DLD1 (cell line): ENCODE data around the gene WWTR1.

ENCODE experiments used
- in situ Hi-C: cut with HindIII; loops from 2 replicates; pipeline ENCODE4 v1.10.0; 2017; ENCODE audit warnings: low sequenced_read_pairs

The WWTR1 gene

DNA sequence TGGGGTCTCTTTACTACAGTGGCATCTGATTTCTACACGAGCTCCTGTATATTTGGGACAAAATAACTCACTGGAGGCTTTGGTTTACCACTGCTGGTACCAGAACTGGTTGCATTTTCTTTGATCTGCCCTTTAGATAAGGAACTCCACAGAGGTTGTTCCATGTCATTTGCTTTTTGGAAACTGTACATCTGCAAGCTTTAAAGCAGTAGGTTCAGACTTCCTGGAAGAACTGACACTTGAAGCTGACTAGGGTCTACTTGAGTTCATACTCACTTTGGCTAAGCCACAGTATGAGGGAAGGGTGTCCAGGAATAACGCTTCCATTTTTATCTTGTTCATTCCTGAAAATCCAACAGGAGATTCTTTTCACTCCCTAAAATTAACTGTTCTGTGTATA, 86.4 kb downstream of the WWTR1 start:
- in situ Hi-C loops: no loop called here

GRCh38 chr3:149570016-149570415, 87.8 kb downstream of the WWTR1 start:
- in situ Hi-C loops: no loop called here

- in situ Hi-C loops: no loop called here
These were observed 90.4 kb downstream of the WWTR1 start for GRCh38 chr3:149567381-149567780.

- in situ Hi-C loops: no loop called here
These were observed 91.4 kb downstream of the WWTR1 start for GRCh38 chr3:149566292-149566975.

DNA sequence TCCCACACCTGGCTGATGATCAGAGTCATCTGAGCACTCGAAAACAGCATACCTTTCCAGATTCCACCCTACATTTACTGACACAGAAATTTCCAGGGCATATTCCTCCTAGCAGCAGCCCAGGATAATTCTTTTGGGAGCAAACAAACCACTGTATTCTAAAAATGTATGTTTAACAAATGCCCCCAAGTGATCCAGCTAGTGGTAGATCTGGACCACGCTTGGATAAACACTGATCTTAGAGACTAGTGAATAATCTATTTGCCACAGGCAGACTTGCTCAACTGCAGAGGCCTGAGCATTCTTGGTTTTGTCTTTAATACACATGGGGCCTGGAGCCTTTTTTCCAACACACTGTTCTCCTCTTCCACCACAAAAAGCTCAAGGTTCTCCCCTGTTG, 93.7 kb downstream of the WWTR1 start:
- in situ Hi-C loops: no loop called here

DNA sequence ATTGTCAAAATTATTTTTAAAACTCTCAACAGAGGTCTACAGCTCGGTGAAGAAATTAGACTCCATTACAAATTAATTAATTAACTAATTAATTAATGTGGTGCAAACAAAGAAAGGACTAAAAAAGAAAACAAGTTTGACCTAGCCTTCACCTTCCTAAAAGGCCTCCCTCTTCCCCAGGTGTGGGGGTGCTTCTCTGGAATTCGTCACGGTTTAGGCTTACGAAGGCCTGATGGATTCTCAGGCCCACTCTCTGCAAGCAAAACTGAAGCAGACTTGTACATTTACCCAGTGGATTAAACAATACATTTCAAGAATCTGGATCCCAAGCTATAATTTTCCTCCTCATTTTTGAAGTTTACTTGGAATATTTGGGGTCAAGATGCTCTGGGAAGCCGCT, 94.7 kb downstream of the WWTR1 start:
- in situ Hi-C loops: no loop called here

GRCh38 chr3:149560617-149561016, 97.2 kb downstream of the WWTR1 start:
- in situ Hi-C loops: no loop called here

DNA sequence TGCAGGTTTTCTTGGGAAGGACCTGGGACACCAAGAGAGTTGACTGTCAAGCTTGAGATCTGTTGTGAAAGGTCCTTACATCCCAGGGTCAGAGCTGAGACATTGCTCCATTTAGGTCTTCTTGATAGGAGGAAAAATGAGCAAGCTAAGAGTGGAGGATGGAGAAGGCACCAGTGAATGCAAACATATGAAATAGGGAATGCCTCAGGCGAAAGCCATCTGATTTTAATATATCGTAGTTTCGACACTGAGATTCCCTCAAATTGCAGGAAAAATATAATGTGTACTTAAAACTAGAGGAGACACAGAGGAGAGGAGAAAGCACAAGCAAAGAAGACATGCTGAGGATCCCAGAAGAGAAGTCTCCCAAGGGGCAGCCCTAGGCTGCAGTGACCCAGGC, 97.8 kb downstream of the WWTR1 start:
- in situ Hi-C loops: no loop called here

DNA sequence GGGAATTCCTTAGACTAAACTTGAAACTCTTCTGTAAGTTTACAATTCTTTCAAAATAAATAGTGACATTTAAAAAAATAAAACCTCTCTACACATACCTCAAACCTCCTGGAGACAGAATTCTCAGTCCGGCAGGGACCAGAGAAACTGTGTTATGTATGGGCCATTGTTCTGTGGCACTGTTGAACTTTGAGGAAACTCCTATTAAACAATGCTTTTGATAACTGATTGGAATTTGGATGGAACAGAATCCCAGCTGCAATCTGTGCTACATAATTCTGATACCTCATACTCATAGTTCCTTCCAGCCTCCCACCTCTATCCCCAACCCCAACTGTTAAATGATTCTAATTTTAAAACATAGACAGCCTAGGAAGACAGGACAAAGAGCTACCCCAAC, 98.3 kb downstream of the WWTR1 start:
- in situ Hi-C loops: no loop called here

DNA sequence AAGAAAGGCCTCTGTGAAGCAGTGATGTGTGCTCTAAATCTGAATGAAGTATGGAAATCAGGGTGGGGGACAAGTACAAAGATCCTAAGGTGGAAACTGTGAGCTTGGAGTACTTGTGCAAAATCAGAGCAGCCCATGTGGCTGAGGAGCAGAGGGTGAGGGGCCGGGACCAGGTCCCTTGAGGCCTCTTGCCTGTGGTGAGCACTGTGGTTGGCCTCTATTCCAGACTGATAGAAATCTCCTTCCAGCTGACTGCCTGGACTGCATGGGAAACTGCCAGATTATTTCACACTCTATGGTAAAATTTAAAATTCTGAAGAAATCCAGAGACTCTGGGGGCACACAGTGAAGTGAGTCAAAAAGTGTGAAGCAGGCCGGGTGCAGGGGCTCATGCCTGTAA, 101.9 kb downstream of the WWTR1 start:
- in situ Hi-C loops: no loop called here

DNA sequence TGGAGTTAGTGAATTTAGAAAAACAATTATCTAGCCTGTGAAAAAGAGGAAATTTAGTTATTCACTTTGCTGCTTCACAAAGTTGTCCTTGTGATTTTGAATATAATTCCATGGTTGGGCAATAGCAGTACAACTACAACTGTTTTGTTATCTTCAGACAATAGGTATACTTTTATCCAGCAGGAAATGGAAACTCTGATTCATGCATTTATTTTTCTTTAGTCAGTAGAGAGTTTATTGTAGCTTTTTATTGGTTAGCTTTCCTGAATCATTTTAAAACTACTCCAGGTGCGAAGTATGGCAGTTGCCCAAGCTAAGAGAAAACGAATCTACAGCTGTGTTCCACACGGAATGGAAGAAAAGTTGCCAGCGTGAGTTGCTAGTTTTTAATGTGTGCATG, 103.0 kb downstream of the WWTR1 start:
- in situ Hi-C loops: no loop called here

- in situ Hi-C loops: no loop called here
These were observed 103.9 kb downstream of the WWTR1 start for GRCh38 chr3:149553781-149554451.

DNA sequence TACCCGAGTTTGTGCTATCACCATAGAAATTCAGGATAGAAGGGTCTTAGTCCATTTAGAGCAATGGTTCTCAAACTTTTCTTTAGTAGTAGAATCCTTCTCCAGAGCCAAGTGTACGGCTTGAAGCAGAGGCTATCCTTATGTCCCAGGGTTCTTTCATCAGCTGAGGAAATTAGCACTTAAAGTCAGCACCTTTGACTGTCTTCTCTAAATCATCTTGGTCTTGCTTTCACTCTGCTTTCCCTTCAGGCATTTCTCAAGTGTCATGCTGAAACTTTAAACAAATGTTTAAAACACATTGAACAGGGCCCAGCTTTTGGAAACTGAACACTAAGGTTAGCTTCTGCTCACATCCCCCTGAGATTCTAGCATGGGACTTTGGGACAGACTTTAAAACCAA, 105.1 kb downstream of the WWTR1 start:
- in situ Hi-C loops: no loop called here

- in situ Hi-C loops: no loop called here
These were observed 106.3 kb downstream of the WWTR1 start for GRCh38 chr3:149551500-149551899.

GRCh38 chr3:149548669-149549065, 109.2 kb downstream of the WWTR1 start:
- in situ Hi-C loops: no loop called here

DNA sequence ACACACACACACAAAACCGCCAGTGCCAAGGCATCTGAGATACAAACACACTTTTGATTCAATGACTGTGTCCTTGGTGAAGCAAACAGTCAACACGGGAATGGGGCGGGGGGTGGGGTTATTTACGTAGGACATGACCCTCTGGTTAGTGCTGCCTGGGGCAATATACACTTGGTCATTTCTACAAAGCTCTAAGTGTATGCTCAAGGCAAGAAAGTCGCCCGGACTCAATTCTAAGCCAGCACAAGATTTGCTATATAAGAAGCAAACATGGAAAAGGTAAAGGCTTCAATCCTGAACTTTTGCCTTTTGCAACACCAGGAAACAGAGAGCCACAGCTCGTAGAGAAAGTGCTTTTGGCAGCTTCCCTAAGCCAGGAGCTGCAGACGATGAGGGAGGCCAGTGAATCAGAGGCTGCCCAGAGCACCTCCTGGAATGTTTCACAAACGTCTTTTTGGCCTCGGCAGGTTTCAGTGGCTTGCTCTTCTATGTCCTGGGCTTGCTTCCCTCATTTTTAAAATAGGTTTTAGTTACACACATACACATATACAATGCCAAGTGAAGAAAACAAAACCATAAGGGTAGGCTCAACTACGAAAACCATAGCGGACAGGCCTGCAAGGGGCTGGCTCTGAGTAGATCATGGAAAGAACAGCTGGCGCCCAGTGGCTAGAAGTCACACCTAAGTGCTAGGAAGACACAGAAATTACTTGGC, 109.7 kb downstream of the WWTR1 start:
- in situ Hi-C loops: no loop called here

DNA sequence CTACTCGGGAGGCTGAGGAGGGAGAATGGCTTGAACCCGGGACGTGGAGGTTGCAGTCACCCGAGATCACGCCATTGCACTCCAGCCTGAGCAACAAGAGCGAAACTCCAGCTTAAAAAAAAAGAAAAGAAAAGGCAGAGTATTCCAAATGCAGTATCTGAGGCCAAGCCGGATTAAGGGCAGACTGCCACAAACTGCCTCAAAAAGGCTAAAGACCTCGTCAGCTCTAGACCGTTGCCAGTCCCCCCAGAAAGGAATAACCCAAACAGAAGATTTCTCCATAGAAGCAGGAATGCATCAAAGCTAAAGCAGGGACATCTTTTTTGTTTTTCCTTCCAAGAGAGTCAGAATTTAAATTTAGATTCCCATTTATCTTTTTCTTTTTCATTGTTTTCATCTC, 110.4 kb downstream of the WWTR1 start:
- in situ Hi-C loops: no loop called here

DNA sequence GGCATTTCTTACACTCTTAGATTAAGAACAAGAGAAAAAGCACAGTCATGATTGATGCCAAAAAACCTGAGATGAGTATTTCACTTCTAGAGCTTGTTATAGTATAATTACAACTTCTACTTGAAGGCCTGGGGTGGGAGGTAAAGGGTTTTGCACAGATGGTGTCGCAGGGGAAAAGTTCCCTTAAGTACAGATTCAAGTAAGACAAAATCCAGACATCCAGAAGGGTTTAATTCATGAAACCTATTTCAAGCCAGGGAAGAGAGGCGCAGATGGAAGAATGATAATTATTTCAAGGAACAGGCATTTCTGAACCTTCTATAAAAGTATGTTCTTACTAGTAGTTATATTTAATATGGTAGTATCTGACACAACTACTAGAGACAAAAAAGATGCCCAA, 112.8 kb downstream of the WWTR1 start:
- in situ Hi-C loops: no loop called here

- in situ Hi-C loops: no loop called here
These were observed 115.2 kb downstream of the WWTR1 start for GRCh38 chr3:149542375-149543312.

- in situ Hi-C loops: no loop called here
These were observed 116.7 kb downstream of the WWTR1 start for GRCh38 chr3:149541091-149541491.

- in situ Hi-C loops: no loop called here
These were observed 119.5 kb downstream of the WWTR1 start for GRCh38 chr3:149538371-149538770.
